HG02571 (cell line): Measurements from ENCODE around the gene FBLN5.
"Not testable (repeated sequence)": the region's sequence is repeated elsewhere in the genome, so short reads cannot be mapped to it uniquely, and the experiment has no call there.

ENCODE experiments used
- ATAC-seq: cut with Tn5 transposase; IDR thresholded peaks from one replicate; pipeline ENCODE4 v1.9.1; 2021; ENCODE audit warnings: mild to moderate bottlenecking, moderate library complexity; ENCODE audit not compliant: unreplicated experiment

FBLN5 gene

GRCh38 chr14:91911474-91912032 lies 35.9 kb downstream of the FBLN5 start:
- no peak for ATAC-seq

GRCh38 chr14:91910196-91910595 lies 37.3 kb downstream of the FBLN5 start:
- ATAC-seq = no peak

- no peak for ATAC-seq
These were observed 41.1 kb downstream of the FBLN5 start for GRCh38 chr14:91906374-91906773.

DNA sequence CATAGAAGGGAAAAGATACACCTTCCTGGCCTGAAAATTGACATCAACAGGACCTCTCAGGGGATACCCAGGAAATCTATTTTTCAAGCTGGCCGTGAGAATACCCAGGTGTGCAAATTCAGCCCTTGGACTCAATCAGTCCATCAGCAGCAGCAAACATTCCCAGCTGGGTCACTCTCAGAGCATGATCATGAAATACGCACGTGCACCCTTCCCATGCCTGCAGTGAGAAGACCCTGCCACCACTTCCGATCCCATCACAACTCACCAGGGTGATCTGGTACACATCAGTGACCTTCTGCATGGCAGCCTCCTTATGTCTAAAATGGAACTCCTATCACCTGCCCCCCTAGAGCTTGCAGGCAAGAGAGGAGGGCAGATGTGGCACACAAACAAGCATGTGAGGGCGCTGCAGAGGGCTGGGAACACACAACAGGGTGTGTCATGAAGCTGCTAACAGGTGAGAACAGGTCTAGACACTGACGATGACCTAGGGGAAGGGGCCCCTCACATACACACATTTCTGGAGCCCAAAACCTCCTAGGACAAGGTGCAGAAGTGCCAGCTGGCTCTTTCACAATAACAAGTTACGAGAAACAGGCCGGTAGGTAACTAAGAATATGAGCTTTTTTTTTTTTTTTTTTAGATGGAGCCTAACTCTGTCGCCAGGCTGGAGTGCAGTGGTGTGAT lies 42.4 kb downstream of the FBLN5 start:
- ATAC-seq = no peak

- no peak for ATAC-seq
These were observed 43.0 kb downstream of the FBLN5 start for GRCh38 chr14:91904483-91904882.

GRCh38 chr14:91903070-91903469 lies 44.4 kb downstream of the FBLN5 start:
- ATAC-seq = no peak

DNA sequence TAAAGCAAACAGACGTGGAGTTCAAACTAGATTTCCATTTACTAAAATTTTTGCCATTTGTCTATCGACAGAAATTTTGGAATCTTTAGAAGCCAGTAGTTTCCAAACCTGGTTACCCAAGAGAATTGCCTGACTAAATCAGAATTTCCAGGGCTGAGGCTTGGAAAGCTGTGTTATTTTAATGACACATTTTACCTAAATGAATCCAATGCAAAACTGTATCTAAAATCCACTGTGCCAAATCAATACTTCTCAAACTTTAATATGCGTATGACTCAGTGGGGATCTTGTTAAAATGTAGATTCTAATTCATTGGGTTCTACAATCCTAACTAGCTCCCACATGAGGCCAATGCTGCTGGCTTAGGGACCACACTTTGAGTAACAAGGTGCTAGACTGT lies 45.2 kb downstream of the FBLN5 start:
- no peak for ATAC-seq

- no peak for ATAC-seq
These were observed 45.9 kb downstream of the FBLN5 start for GRCh38 chr14:91901449-91902226.

- ATAC-seq = no peak
These were observed 47.7 kb downstream of the FBLN5 start for GRCh38 chr14:91899806-91900205.

GRCh38 chr14:91899213-91899612 lies 48.3 kb downstream of the FBLN5 start:
- no peak for ATAC-seq

DNA sequence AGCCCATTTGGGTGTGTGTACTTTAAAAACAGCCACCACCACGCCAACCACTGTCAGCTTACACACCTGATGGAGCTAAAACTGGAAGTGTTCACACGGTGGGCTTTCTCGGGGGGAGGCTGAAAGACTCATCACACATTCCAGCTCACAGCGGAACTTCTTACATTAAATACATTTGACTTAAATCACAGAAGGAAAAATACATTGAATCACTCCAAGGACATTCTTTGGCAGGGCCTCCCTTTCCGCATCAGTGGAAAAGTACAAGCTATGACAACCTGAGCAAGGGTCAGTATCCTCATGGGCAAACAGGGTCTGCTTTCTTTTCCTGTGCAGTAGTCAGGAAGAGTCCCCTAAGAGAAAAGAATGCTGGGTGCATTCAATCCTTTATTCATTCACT lies 49.1 kb downstream of the FBLN5 start:
- ATAC-seq = no peak

DNA sequence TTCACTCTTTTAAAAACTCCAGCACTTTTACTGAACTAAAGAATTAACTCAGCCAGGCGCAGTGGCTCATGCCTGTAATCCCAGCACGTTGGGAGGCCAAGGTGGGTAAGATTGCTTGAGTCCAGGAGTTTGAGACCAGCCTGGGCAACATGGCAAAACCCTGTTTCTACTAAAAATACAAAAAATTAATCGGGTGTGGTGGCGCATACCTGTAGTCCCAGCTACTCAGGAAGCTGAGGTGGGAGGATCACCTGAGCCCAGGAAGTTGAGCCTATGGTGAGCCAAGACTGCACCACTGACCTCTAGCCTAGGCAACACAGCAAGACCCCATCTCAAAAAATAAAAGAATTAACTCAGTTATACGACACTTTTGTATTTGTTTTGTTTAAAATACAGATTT lies 49.8 kb downstream of the FBLN5 start:
- ATAC-seq = not testable (repeated sequence)

- ATAC-seq = no peak
These were observed 50.3 kb downstream of the FBLN5 start for GRCh38 chr14:91897106-91897701.

DNA sequence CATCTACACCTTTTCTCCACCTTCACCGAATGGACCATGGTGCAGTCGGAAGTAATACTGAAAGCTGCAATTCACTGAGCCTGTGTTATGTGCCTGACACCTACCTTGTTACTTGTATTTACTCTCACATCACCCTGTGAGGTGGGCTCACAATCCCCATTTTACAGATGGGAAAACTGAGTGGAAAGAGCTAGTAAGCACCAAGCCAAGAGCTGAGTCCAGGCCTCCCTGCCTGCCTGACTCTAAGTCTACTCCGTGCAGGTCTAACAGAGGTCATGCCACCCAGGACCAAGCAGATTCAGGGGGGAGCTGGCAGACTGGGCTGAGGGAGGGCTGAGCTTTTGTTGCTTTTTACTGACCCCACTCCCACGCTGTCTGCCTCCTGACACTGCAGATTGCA lies 51.1 kb downstream of the FBLN5 start:
- ATAC-seq = no peak

DNA sequence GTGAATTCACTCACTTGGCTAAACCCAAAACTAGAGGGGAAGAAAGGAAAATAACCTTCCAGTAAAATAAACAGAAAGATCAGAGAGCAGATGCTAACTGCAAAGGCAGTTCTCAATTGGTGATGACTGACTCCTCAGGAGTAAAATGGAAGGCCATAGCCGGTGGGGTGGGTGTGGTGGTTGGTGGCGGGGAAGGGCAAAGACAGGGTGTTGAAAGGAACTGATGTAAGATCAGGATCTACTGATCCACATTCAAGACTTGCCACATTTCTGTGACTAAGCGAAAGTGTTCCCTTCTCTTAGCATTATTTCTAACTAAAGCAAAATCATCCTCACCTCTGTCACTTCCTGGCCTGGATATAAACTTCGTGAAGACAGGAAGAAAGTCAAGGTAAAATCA lies 53.8 kb downstream of the FBLN5 start:
- no peak for ATAC-seq

DNA sequence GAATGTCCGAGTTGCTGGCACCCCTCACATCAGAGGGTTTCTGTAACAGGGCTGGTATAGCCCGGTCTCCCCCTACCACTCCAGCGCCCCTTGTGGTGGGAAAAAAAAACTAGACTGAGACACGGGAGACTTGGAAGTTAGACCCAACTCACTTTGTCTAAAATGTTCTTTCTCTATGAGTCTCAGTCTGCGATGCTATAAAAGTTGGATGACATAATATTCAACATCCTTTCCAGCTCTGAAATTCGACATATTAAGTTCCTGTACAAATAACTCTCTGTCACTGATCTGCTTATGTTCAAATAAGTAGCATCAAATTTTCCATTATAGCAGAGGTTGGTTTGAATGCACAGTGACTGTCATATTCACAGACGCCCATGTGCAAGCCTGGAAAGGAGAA lies 54.5 kb downstream of the FBLN5 start:
- ATAC-seq = no peak

- no peak for ATAC-seq
These were observed 55.7 kb downstream of the FBLN5 start for GRCh38 chr14:91891721-91892220.

- no peak for ATAC-seq
These were observed 56.4 kb downstream of the FBLN5 start for GRCh38 chr14:91891101-91891500.

DNA sequence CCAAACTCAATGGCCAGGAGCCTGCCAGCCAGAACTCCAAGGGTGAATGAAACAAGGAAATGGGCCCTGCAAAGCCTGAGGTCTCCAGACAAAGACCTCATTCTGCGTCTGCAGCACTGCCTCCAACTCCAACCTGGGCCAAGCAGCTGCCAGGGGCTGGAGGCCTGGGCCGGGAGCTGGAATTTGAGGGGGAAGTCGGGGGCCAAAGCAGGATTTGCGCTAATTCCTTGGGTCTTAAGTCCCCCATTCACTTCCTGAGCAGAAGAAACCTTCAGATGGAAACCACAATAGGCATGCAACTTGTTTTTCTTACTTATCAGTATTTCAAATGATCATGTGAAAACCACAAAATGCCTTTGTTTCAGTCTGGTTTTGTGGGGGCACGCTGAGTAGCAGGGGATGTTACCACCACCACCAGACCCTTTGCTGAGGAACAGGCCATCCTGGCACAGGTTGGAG lies 57.2 kb downstream of the FBLN5 start:
- no peak for ATAC-seq

- no peak for ATAC-seq
These were observed 57.9 kb downstream of the FBLN5 start for GRCh38 chr14:91889477-91890211.
